Fibroblast of the aortic adventitia (primary cell): ENCODE data around the gene IGF1R. TPM values are rescaled to one million over a fixed set of nuclear protein-coding genes. Genes with fewer than 3 reads are reported as not detected.

ENCODE experiments used
- DNase-seq: peaks from one replicate; pipeline ENCODE4 v3.0.0-alpha.2; 2010; ENCODE audit warnings: low read depth
- H3K4me3 ChIP-seq: 2 replicates; pipeline ENCODE4 v1.5.1; 2011; ENCODE audit warnings: low read depth, mild to moderate bottlenecking, control low read depth, low read length, moderate library complexity
- CTCF ChIP-seq: IDR thresholded peaks from 2 replicates; pipeline ENCODE4 v1.5.1; 2011; ENCODE audit warnings: mild to moderate bottlenecking, low read length, control low read depth, inconsistent platforms; ENCODE audit not compliant: insufficient read depth
- total RNA-seq: library from RNA; depleted of rRNA; stranded (reverse); fragments of >200 nt; gene quantifications from 2 replicates; pipeline ENCODE4 v1.2.3, GENCODE V29; 2012; ENCODE audit warnings: low replicate concordance

Gene IGF1R
- total RNA-seq, 1 donor = 45.6 TPM

GRCh38 chr15:98823616-98824015, 175.3 kb downstream of the IGF1R start:
- no peak overlapping the region for H3K4me3 ChIP-seq
- DNase-seq = no peak
- TF ChIP-seq CTCF = no peak

GRCh38 chr15:98824595-98824994, 176.3 kb downstream of the IGF1R start:
- no peak for TF ChIP-seq CTCF
- no peak for DNase-seq

GRCh38 chr15:98826658-98827057, 178.3 kb downstream of the IGF1R start:
- H3K4me3 ChIP-seq = no peak overlapping the region
- TF ChIP-seq CTCF = no peak
- DNase-seq = no peak

More at GRCh38 chr15:98824595-98824994, 176.3 kb downstream of the IGF1R start:
- no peak overlapping the region for H3K4me3 ChIP-seq

GRCh38 chr15:98827217-98827616, 178.9 kb downstream of the IGF1R start:
- H3K4me3 ChIP-seq = no peak overlapping the region
- no peak for DNase-seq
- TF ChIP-seq CTCF = no peak

- no peak for DNase-seq
- H3K4me3 ChIP-seq = no peak overlapping the region
- TF ChIP-seq CTCF = no peak
Measured at GRCh38 chr15:98830034-98830634, 181.8 kb downstream of the IGF1R start.

- no peak for DNase-seq
- no peak overlapping the region for H3K4me3 ChIP-seq
- no peak for TF ChIP-seq CTCF
Measured at GRCh38 chr15:98834976-98835375, 186.6 kb downstream of the IGF1R start.

GRCh38 chr15:98835876-98836275, 187.5 kb downstream of the IGF1R start:
- no peak for DNase-seq
- TF ChIP-seq CTCF = no peak
- H3K4me3 ChIP-seq = no peak overlapping the region
